Measurements from ENCODE around the gene FAM209B. TPM values are rescaled to one million over a fixed set of nuclear protein-coding genes. Genes with fewer than 3 reads are reported as not detected.
"Not testable (repeated sequence)": the region's sequence is repeated elsewhere in the genome, so short reads cannot be mapped to it uniquely, and the experiment has no call there.

Gene FAM209B
- not detected for total RNA-seq

GRCh38 chr20:56532946-56533345, at the start of gene FAM209B:
Gene FAM209B, plus strand, starts transcription at chr20:56533246. Its CDS starts 96 bp downstream, at chr20:56533342.
- H3K36me3 ChIP-seq; H3K4me1 ChIP-seq; H3K4me3 ChIP-seq; intact Hi-C loops (cut with DNase I; ENCODE audit: low total_unique reads); H3K27ac ChIP-seq; H3K9me3 ChIP-seq; H3K27me3 ChIP-seq; DNase-seq (ENCODE audit: low spot score in 2 of 2): not testable (repeated sequence)

- no peaks in the 10 kb centered on the region for H3K27me3 ChIP-seq
- intact Hi-C loops (cut with DNase I; ENCODE audit: low total_unique reads): no loop called here
- peaks cover 9% of the 10 kb centered on the region for H3K36me3 ChIP-seq
- no peaks in the 10 kb centered on the region for H3K4me1 ChIP-seq
- no peak overlapping the region for H3K4me3 ChIP-seq
- no peak for TF ChIP-seq POLR2A (IDR thresholded peaks at IDR 0.05)
- no peak for TF ChIP-seq POLR2AphosphoS5 (IDR thresholded peaks at IDR 0.05)
- no peak for TF ChIP-seq CTCF (IDR thresholded peaks at IDR 0.05)
- H3K9me3 ChIP-seq: no peaks in the 10 kb centered on the region
- DNase-seq (ENCODE audit: low spot score in 2 of 2): no peak
- H3K27ac ChIP-seq: no peak overlapping the region
Observed at GRCh38 chr20:56483970-56484369, 49.1 kb upstream of the FAM209B start.

GRCh38 chr20:56487216-56487615, 45.8 kb upstream of the FAM209B start:
- H3K27ac ChIP-seq: no peak overlapping the region

GRCh38 chr20:56488566-56488965, 44.5 kb upstream of the FAM209B start:
- H3K4me1 ChIP-seq: no peaks in the 10 kb centered on the region
- peaks cover 6% of the 10 kb centered on the region for H3K36me3 ChIP-seq
- H3K9me3 ChIP-seq: no peaks in the 10 kb centered on the region
- H3K27ac ChIP-seq: no peak overlapping the region
- TF ChIP-seq POLR2AphosphoS5 (IDR thresholded peaks at IDR 0.05): no peak
- TF ChIP-seq CTCF (IDR thresholded peaks at IDR 0.05): no peak
- TF ChIP-seq POLR2A (IDR thresholded peaks at IDR 0.05): no peak
- no peak for DNase-seq (ENCODE audit: low spot score in 2 of 2)
- intact Hi-C loops (cut with DNase I; ENCODE audit: low total_unique reads): no loop called here
- no peaks in the 10 kb centered on the region for H3K27me3 ChIP-seq
- no peak overlapping the region for H3K4me3 ChIP-seq

More at GRCh38 chr20:56487216-56487615, 45.8 kb upstream of the FAM209B start:
- no peaks in the 10 kb centered on the region for H3K27me3 ChIP-seq
- H3K36me3 ChIP-seq: peaks cover 6% of the 10 kb centered on the region
- intact Hi-C loops (cut with DNase I; ENCODE audit: low total_unique reads): no loop called here
- H3K4me1 ChIP-seq: no peaks in the 10 kb centered on the region
- H3K9me3 ChIP-seq: no peaks in the 10 kb centered on the region
- no peak overlapping the region for H3K4me3 ChIP-seq
- no peak for DNase-seq (ENCODE audit: low spot score in 2 of 2)
- TF ChIP-seq CTCF (IDR thresholded peaks at IDR 0.05) (no peak), POLR2A (IDR thresholded peaks at IDR 0.05) (no peak), POLR2AphosphoS5 (IDR thresholded peaks at IDR 0.05) (no peak)

GRCh38 chr20:56501116-56501515, 31.9 kb upstream of the FAM209B start:
- H3K27me3 ChIP-seq: no peaks in the 10 kb centered on the region
- TF ChIP-seq CTCF (IDR thresholded peaks at IDR 0.05) (no peak), POLR2A (IDR thresholded peaks at IDR 0.05) (no peak)
- no peak overlapping the region for H3K27ac ChIP-seq
- no peaks in the 10 kb centered on the region for H3K9me3 ChIP-seq
- H3K4me1 ChIP-seq: no peaks in the 10 kb centered on the region
- H3K36me3 ChIP-seq: no peaks in the 10 kb centered on the region
- H3K4me3 ChIP-seq: no peak overlapping the region
- intact Hi-C loops (cut with DNase I; ENCODE audit: low total_unique reads): no loop called here
- DNase-seq (ENCODE audit: low spot score in 2 of 2): no peak

GRCh38 chr20:56503916-56504315, 29.1 kb upstream of the FAM209B start:
- no peak overlapping the region for H3K27ac ChIP-seq
- H3K9me3 ChIP-seq: no peaks in the 10 kb centered on the region
- intact Hi-C loops (cut with DNase I; ENCODE audit: low total_unique reads): no loop called here
- no peak for DNase-seq (ENCODE audit: low spot score in 2 of 2)
- H3K36me3 ChIP-seq: no peaks in the 10 kb centered on the region
- no peaks in the 10 kb centered on the region for H3K4me1 ChIP-seq
- TF ChIP-seq POLR2AphosphoS5 (IDR thresholded peaks at IDR 0.05) (no peak), CTCF (IDR thresholded peaks at IDR 0.05) (no peak), POLR2A (IDR thresholded peaks at IDR 0.05) (no peak)
- no peak overlapping the region for H3K4me3 ChIP-seq
- H3K27me3 ChIP-seq: no peaks in the 10 kb centered on the region

Data from breast epithelium (tissue), 4 donors.